GM21529 (cell line): ENCODE data around the gene CDCP1.
A peak's percentile ranks its signal among the peaks of the same experiment; 100 is the strongest.
"Not testable (repeated sequence)": the region's sequence is repeated elsewhere in the genome, so short reads cannot be mapped to it uniquely, and the experiment has no call there.

ENCODE experiments used
- ATAC-seq: cut with Tn5 transposase; IDR thresholded peaks from one replicate; pipeline ENCODE4 v1.9.1; 2021; ENCODE audit not compliant: unreplicated experiment

Gene CDCP1

GRCh38 chr3:45060165-45060892 is 85.8 kb downstream of the CDCP1 start:
- ATAC-seq: no peak

DNA sequence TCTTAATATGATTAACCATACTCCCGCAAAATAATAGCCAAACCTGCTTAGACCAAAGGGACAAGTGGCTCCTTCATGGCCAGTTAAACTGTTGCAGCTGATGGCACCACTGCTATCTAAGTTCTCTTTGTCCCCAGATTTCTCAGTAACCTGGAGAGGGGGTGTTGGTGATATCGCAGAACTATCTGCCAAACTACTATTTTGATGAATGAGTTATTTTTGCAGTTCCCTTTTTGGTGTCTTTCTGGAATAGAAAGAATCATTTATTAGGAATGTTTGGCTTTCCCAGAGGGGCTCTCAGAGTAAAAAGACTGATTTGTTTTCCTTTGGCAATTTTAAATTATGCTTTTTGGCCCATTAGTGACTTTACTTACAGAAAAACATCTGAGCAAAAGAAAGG is 87.0 kb downstream of the CDCP1 start:
- ATAC-seq: no peak

- ATAC-seq: no peak
Measured at GRCh38 chr3:45057557-45057956, 88.6 kb downstream of the CDCP1 start.

GRCh38 chr3:45056608-45057301 is 89.4 kb downstream of the CDCP1 start:
- no peak for ATAC-seq

GRCh38 chr3:45055411-45056143 is 90.6 kb downstream of the CDCP1 start:
- ATAC-seq: no peak

DNA sequence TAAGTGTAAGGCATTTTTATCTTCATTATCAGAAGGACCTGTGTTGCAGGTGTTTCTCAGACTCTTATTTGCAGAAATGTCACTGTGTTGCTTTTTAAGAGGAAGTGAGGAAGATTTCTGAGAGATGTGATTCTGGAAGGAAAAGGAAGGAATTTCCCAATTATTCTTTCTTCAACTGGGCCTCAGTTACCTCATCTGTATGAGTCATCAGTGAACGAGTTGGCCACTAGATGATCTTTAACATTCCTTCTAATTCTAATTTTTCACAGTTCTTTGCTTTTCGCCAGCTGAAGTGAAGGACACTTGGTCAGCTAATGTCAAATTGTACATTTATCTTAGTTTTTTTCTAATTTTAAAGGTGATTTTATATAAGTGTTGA is 91.2 kb downstream of the CDCP1 start:
- ATAC-seq: no peak

- ATAC-seq: no peak
Measured at GRCh38 chr3:45054196-45054857, 91.9 kb downstream of the CDCP1 start.

- ATAC-seq: not testable (repeated sequence)
Measured at GRCh38 chr3:45053805-45054195, 92.4 kb downstream of the CDCP1 start.

- ATAC-seq: no peak
Measured at GRCh38 chr3:45051685-45052084, 94.5 kb downstream of the CDCP1 start.

- ATAC-seq: no peak
Measured at GRCh38 chr3:45049807-45050206, 96.4 kb downstream of the CDCP1 start.

DNA sequence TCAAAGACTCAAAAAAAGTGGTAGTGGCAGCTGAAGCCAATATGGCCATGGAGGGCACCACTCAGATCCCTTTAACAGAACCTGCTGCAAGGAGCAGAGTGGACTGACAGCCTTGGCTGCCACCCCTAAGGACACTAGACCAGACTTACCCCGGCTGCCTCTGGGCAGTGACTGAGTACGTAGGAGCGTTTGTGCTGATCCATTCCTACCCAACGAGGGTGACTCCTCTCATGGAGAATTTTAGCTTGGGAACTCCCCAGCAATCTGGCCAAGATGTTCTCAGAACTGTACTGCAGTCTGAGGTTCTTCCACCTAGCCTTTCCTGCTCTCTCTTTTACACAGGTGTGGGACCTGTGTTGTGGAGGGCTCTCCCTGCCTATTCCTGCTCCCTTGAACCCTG is 97.9 kb downstream of the CDCP1 start:
- ATAC-seq: no peak

GRCh38 chr3:45043728-45044299 is 102.4 kb downstream of the CDCP1 start:
- ATAC-seq: no peak

DNA sequence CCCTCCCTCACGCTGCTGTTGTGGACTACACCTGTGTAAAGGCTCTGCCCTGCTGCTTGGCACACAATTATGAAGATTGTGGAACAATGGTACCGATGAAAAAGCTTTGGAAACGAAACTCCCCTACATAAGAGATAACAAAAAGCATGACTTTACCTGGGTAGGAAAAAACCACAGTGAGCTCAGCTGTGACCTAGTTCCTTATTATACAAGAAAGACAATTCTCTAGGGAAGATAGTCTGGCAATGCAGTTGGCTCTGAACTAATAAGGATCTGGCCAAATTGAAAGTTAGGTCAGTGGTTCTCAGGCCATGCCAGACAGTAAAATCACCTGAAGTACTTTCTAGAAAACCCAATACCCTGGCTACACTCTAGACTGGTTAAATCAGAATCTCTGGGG is 104.0 kb downstream of the CDCP1 start:
- ATAC-seq: no peak

- ATAC-seq: no peak
Measured at GRCh38 chr3:45041666-45042065, 104.5 kb downstream of the CDCP1 start.

- ATAC-seq: peak; percentile 67
Measured at GRCh38 chr3:45037720-45038455, 108.3 kb downstream of the CDCP1 start.

GRCh38 chr3:45035441-45036301 is 110.5 kb downstream of the CDCP1 start:
- no peak for ATAC-seq

DNA sequence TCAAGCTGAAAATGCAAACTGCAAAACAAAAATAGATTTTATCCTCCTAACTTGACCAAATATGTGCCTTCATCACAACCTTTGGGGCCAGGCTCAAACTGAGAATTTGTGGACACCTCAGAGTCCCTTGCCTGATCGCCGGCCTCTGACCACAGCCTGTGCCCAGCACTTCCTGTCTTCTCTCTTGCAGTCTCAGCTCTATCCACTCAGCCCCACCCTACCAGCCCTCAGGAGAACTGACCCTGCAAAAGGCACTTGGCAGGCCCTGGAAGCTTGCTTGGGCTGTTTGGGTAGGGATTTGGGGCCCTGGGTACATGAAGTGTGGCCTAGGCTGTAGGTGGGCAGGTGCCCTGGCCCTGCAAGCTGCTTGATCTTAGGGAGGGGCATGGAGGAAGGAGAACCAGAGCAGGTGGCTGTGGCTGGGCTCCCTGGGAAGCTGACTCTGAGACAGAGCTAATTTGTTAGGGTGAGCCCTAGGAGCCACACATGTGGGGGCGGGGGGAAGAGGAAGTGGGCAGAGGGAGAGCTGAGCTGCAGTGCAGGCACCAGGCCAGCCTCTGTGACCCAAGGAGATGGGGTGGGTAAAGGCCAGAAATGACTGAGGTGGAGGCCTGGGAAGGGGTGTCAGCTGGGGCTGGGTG is 111.4 kb downstream of the CDCP1 start:
- ATAC-seq: peak; percentile 41

GRCh38 chr3:45033791-45034190 is 112.4 kb downstream of the CDCP1 start:
- no peak for ATAC-seq
